DND-41 (cell line): ENCODE measurements around the gene UBE2E1.

ENCODE experiments used
- ATAC-seq: fragments of 200-7000 bp; cut with Tn5 transposase; 3 replicates; pipeline ENCODE4 v1.9.1; 2021; ENCODE audit warnings: low read depth; ENCODE audit not compliant: insufficient read depth
- DNase-seq: peaks from one replicate; pipeline ENCODE4 v3.0.0-alpha.2; 2020
- H2AFZ ChIP-seq: 2 replicates; pipeline ENCODE4 v1.6.0; 2012; ENCODE audit warnings: low read depth, low read length
- H3K27ac ChIP-seq: 2 replicates; pipeline ENCODE4 v1.5.1; 2012; ENCODE audit warnings: low read length, inconsistent platforms
- H3K27me3 ChIP-seq: fragments of 200-600 bp; sonication (generic); 2 replicates; pipeline ENCODE4 v1.6.0; 2012; ENCODE audit warnings: low read length, mild to moderate bottlenecking, inconsistent platforms; ENCODE audit not compliant: insufficient read depth, poor library complexity
- H3K36me3 ChIP-seq: 2 replicates; pipeline ENCODE4 v1.5.1; 2012; ENCODE audit warnings: low read length, inconsistent platforms; ENCODE audit not compliant: insufficient read depth
- H3K4me1 ChIP-seq: 2 replicates; pipeline ENCODE4 v1.5.1; 2012; ENCODE audit warnings: mild to moderate bottlenecking, low read length; ENCODE audit not compliant: insufficient read depth
- H3K4me2 ChIP-seq: 2 replicates; pipeline ENCODE4 v1.6.0; 2012; ENCODE audit warnings: mild to moderate bottlenecking, moderate library complexity, low read length, inconsistent platforms; ENCODE audit not compliant: insufficient read depth
- H3K4me3 ChIP-seq, 2 experiments: fragments of 200-600 bp in 1 of 2; shearing (Covaris generic) in 1 of 2; 2 replicates each; pipeline ENCODE4 v1.5.1; 2012 to 2016; ENCODE audit warnings: inconsistent platforms in 2 of 2, low read length in 2 of 2, mild to moderate bottlenecking in 2 of 2, low read depth in 1 of 2, moderate library complexity in 1 of 2
- H3K79me2 ChIP-seq: 2 replicates; pipeline ENCODE4 v1.6.0; 2012; ENCODE audit warnings: low read length, inconsistent platforms; ENCODE audit not compliant: insufficient read depth
- H3K9ac ChIP-seq: 2 replicates; pipeline ENCODE4 v1.6.0; 2012; ENCODE audit warnings: low read depth, mild to moderate bottlenecking, inconsistent platforms, low read length, moderate library complexity
- H3K9me3 ChIP-seq: 2 replicates; pipeline ENCODE4 v1.5.1; 2012; ENCODE audit warnings: low read length, moderate library complexity, mild to moderate bottlenecking, inconsistent platforms; ENCODE audit not compliant: insufficient read depth, severe bottlenecking
- H4K20me1 ChIP-seq: 2 replicates; pipeline ENCODE4 v1.6.0; 2012; ENCODE audit warnings: low read length; ENCODE audit not compliant: insufficient read depth
- CTCF ChIP-seq: IDR thresholded peaks from 2 replicates; pipeline ENCODE4 v1.5.1; 2012; ENCODE audit warnings: borderline replicate concordance, low read length, moderate library complexity, mild to moderate bottlenecking; ENCODE audit not compliant: poor library complexity, severe bottlenecking; ENCODE audit errors: extremely low read depth
- EZH2 ChIP-seq: IDR thresholded peaks from 3 replicates; pipeline ENCODE4 v1.6.1; 2012; ENCODE audit warnings: borderline replicate concordance, low read depth, mild to moderate bottlenecking, moderate library complexity, low read length, inconsistent platforms; ENCODE audit not compliant: severe bottlenecking

The UBE2E1 gene

GRCh38 chr3:23791678-23792077 lies 14.1 kb upstream of the UBE2E1 start:
- H3K4me1 ChIP-seq = no peaks in the 10 kb centered on the region
- H3K36me3 ChIP-seq = no peaks in the 10 kb centered on the region
- no peaks in the 10 kb centered on the region for H4K20me1 ChIP-seq
- H3K27me3 ChIP-seq = no peaks in the 10 kb centered on the region
- no peak overlapping the region for H3K9ac ChIP-seq
- ATAC-seq = no peak
- no peak overlapping the region for H3K4me3 ChIP-seq
- no peaks in the 10 kb centered on the region for H3K9me3 ChIP-seq
- no peak overlapping the region for H2AFZ ChIP-seq
- TF ChIP-seq EZH2 = no peak
- TF ChIP-seq CTCF = no peak
- DNase-seq = no peak
- no peak overlapping the region for H3K27ac ChIP-seq
- no peaks in the 10 kb centered on the region for H3K79me2 ChIP-seq
- no peak overlapping the region for H3K4me2 ChIP-seq

- Histone ChIP-seq H3K27me3 (no peaks in the 10 kb centered on the region), H3K9ac (no peak overlapping the region), H3K4me1 (no peaks in the 10 kb centered on the region)
Measured at GRCh38 chr3:23793528-23794134, 12.1 kb upstream of the UBE2E1 start.

GRCh38 chr3:23795096-23795495 lies 10.7 kb upstream of the UBE2E1 start:
- DNase-seq (no peak), ATAC-seq (no peak)
- Histone ChIP-seq H3K9me3 (no peaks in the 10 kb centered on the region), H3K27ac (no peak overlapping the region), H3K79me2 (no peaks in the 10 kb centered on the region), H2AFZ (no peak overlapping the region), H3K4me1 (no peaks in the 10 kb centered on the region), H3K9ac (no peak overlapping the region), H3K36me3 (no peaks in the 10 kb centered on the region), H3K4me2 (no peak overlapping the region), H3K27me3 (no peaks in the 10 kb centered on the region), H3K4me3 (no peak overlapping the region), H4K20me1 (no peaks in the 10 kb centered on the region)
- TF ChIP-seq EZH2 (no peak), CTCF (no peak)

More at GRCh38 chr3:23793528-23794134, 12.1 kb upstream of the UBE2E1 start:
- DNase-seq = no peak
- Histone ChIP-seq H2AFZ (no peak overlapping the region), H4K20me1 (no peaks in the 10 kb centered on the region), H3K36me3 (no peaks in the 10 kb centered on the region), H3K79me2 (no peaks in the 10 kb centered on the region), H3K27ac (no peak overlapping the region), H3K9me3 (no peaks in the 10 kb centered on the region), H3K4me2 (no peak overlapping the region), H3K4me3 (no peak overlapping the region)
- no peak for ATAC-seq
- TF ChIP-seq EZH2 (no peak), CTCF (no peak)

GRCh38 chr3:23796518-23796917 lies 9.2 kb upstream of the UBE2E1 start:
- H3K27me3 ChIP-seq = peaks cover 3% of the 10 kb centered on the region
- ATAC-seq = no peak
- no peak for TF ChIP-seq CTCF
- TF ChIP-seq EZH2 = no peak
- no peaks in the 10 kb centered on the region for H4K20me1 ChIP-seq
- no peak overlapping the region for H2AFZ ChIP-seq
- H3K79me2 ChIP-seq = no peaks in the 10 kb centered on the region
- H3K27ac ChIP-seq = no peak overlapping the region
- no peaks in the 10 kb centered on the region for H3K4me1 ChIP-seq
- no peak overlapping the region for H3K9ac ChIP-seq
- H3K36me3 ChIP-seq = no peaks in the 10 kb centered on the region
- no peak overlapping the region for H3K4me3 ChIP-seq
- H3K4me2 ChIP-seq = no peak overlapping the region
- H3K9me3 ChIP-seq = no peaks in the 10 kb centered on the region
- DNase-seq = no peak
